HG03558 (cell line): ENCODE measurements around the gene CALHM6.
"Not testable (repeated sequence)": the region's sequence is repeated elsewhere in the genome, so short reads cannot be mapped to it uniquely, and the experiment has no call there.

Experiments used
- ATAC-seq: cut with Tn5 transposase; IDR thresholded peaks from one replicate; pipeline ENCODE4 v1.9.1; 2021; ENCODE audit warnings: moderate number of reproducible peaks; ENCODE audit not compliant: unreplicated experiment; ENCODE audit errors: extremely low read depth

Gene CALHM6

DNA sequence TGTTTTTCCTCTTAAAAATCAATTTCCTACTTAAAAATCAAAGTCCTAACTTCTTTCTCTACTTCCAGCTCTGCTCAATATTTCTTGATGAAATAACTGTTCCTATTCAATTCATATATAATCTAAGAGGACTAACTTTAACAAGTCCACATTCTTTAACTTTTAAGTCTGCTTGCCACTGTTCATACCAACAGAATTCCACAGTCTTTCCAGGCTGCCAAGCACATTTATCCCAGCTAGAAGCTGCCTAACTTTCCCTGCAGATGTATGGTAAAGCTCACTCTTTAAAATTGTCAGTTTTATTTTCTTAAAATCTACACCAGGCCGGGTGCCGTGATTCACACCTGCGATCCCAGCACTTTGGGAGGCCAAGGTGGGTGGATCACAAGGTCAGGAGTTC lies 11.5 kb downstream of the CALHM6 start:
- no peak for ATAC-seq

DNA sequence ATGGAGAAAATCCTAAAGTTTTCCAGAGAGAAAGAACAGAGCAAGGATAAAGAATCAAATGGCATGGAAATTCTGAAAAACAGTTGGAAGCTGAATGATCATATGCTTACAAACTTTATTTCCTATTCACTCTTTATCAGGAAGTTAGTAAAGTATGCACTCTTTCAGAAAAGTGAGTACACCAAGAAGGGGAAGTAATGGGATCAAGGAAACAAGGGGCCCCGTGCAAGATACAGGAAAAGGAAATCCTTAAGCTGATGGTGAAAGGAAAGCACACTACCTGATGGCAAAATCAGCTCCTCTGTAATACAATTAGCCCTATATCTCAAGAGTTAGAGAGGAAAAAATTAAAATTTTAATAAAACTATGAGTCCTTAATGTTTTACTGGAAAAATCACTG lies 14.0 kb downstream of the CALHM6 start:
- ATAC-seq, result no peak

- peak; percentile 100 for ATAC-seq
Observed at GRCh38 chr6:116476002-116476678, 15.0 kb downstream of the CALHM6 start.

DNA sequence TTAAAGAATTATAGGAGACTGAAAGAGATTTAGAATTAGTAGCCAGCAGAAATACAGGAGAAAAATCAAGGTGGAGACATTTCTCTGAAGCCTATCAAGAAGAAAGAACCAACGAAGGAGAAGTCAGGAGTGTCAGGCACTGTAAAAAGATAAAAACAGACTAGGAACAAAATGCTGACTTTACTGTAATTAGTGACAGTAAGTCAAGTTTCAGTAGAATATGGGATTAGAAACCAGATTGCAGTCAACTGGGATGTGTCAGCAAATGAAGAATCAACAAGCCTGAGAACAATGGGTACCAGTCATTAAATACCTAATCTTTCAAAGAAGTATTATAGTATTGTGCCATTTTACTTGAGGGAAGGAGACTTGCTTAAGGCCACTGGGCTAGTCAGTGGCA lies 21.6 kb downstream of the CALHM6 start:
- ATAC-seq, result no peak

DNA sequence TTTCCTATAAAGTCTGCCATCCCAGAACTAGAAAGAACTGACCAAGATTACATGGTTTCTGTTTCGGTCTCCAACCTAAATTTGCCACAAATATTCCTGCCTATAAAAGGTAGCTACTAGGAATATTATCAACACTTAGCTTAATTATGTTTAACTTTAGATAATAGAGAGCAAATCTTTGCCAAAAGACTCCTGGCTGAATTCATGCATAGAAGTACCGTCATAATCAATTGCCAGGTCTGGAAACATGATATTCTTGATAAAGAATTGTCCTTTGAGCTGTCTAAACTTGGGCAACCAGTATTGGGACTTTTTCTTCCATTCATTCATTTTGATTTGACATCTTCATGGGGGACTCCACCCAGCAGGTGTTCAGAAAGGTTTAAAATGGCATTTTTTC lies 22.4 kb downstream of the CALHM6 start:
- no peak for ATAC-seq

DNA sequence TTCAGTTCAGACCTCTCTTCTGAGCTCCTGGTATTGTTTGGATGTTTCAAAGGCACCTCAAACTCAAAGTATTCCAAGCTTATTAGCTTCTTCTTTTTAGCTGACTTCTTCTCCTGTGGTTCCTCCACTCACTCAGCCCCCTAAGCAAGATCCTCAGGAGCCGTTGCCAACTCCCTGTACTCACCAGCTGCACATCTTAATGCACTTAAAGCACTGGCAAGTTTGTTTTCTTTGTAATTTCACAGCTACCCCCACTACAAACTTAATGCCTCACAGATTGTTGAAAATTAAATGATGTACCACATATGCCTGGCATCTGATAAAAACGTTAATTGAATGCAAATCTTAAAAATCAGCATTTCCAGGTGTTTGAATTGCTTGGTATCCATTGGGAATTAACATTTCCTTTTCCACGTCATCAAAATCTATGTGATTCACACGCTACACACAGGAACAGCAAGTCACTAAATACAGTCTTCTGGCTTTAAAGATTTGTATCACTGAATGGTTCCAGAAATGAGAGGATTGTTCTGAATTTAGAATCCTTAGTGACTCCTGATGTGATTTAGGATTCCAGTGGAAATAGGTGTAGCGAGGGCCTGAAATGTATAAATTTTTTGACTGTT lies 24.5 kb downstream of the CALHM6 start:
- no peak for ATAC-seq

GRCh38 chr6:116491610-116492330 lies 30.6 kb downstream of the CALHM6 start:
- no peak for ATAC-seq

DNA sequence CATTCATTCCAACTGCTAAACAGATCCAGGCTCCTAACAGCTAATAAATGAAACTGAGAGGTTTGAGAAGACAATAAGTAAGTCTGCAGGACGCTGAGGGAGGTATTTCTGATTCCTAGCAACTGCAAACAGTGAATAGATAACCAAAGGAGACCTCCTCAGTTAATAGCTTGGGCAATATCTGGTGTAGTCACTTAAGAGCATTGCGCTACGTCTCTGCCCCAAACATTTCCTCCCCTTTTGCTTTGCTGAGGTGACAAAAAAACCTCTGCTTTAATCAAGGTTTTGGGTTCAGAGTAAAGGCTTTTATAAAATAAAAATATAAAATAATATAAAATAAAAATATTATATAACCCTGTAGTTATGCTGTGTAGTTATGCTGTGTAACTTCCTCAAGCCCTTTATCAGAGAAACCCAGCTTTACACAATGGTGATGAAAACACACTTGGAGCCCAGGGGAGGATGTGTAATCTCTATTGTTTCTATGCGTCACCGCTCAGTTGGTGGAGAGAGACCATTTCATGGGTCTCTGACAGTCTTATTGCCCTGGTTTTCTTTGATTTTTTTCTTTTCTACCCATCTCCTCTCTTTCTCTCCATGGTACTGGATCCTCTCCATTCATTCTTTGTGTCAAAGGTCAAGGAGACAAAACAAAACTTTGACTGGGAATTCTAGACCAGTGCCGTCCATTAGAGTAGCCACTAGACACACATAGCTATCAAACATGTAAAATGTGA lies 31.3 kb downstream of the CALHM6 start:
- no peak for ATAC-seq

GRCh38 chr6:116495161-116495560 lies 34.0 kb downstream of the CALHM6 start:
- not testable (repeated sequence) for ATAC-seq

DNA sequence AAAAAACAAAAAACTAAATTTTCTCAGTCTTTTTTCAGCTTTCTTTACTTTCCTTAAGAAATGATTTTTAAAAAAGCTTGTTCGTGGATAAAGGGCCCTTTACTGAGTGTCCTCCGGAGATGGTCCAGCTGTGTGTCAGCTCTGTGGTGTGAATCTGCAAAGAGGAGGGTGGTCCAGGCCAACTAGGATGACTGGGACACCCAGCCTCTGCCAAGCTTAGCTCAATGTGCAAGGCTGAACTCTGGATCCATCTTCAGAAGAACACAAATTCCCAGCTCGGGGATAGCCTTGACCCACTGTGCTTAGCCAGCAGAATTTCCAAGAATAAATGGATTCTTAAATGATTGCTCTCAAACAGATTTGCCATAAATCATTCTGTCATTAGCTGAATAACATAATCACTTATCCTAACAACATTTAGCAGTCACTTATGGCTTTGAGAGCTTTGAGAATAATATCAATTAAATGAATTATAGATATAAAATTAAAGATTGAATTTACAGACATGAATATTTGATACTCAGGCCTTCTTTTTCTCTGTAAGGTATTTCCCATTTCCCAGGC lies 36.0 kb downstream of the CALHM6 start:
- no peak for ATAC-seq

- no peak for ATAC-seq
Observed at GRCh38 chr6:116500969-116501433, 39.8 kb downstream of the CALHM6 start.

DNA sequence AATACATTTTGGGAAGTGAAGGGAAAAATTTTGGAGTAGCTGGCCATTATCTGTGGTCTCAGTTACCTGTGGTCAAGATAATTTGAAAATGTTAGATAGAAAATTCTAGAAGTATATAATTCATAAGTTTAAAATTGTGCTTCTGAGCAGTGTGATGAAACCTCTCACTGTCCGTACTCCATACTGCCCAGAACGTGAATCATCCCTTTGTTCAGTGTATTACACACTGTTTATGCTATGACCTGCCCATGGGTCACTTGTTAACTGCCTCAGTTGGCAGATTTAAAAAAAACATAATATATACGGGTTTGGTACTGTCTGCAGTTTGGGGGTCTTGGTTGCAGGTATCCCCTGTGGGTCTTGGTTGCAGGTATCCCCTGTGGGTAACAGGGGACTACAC lies 46.1 kb downstream of the CALHM6 start:
- no peak for ATAC-seq

DNA sequence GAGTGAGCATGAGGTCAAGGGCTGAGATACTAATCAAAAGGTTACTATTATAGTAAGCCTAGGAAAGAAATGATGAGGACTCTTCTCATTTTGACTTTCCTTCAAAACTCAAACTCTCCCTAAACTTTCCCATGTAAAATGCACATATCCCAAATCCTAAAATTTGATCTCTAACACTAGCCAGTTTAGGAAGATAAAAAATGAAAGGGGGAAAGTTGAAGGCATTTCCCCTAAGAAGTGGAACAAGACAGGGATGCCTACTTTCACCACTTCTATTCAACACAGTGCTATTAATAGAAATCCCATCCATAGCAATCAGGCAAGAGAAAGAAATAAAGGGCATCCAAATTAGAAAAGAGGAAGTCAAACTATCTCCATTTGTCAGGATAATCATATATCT lies 47.4 kb downstream of the CALHM6 start:
- ATAC-seq, result no peak

- ATAC-seq, result no peak
Observed at GRCh38 chr6:116511424-116512110, 50.4 kb downstream of the CALHM6 start, which contains the start of gene CALHM5. CALHM5 (plus strand) TSS chr6:116511639; CDS start chr6:116511697, 58 bp downstream.

GRCh38 chr6:116512111-116512559 lies 51.0 kb downstream of the CALHM6 start:
- ATAC-seq, result no peak

GRCh38 chr6:116512734-116513133 lies 51.6 kb downstream of the CALHM6 start:
- ATAC-seq, result no peak
